RWPE1 (cell line): Measurements from ENCODE around the gene EARS2.

Experiments used
- CTCF ChIA-PET: fragments of 350-600 bp; sonication (Branson Sonifier 250); formaldehyde crosslinking; extraction: SDS; loops from one replicate; lab custom pipeline; 2021; lab: Yijun Ruan, JAX
- POLR2A ChIA-PET: fragments of 400-600 bp; formaldehyde crosslinking; extraction: SDS; loops from one replicate; lab custom pipeline; 2020; ENCODE audit warnings: antibody characterized with exemption; ENCODE audit not compliant: low non-redundant PET; lab: Yijun Ruan, JAX
- DNase-seq: peaks from one replicate; pipeline ENCODE4 v3.0.0; 2012; ENCODE audit warnings: low spot score
- H3K27ac ChIP-seq: fragments of 450-650 bp; 2 replicates; pipeline ENCODE4 v1.5.1; 2017
- CTCF ChIP-seq: fragments of 450-650 bp; conservative IDR thresholded peaks from 2 replicates; pipeline ENCODE4 v1.5.1; 2017; ENCODE audit warnings: low read depth, mild to moderate bottlenecking

EARS2 gene

GRCh38 chr16:23530062-23530461, 27.1 kb downstream of the EARS2 start:
- no peak for TF ChIP-seq CTCF
- DNase-seq: no peak
- no peak overlapping the region for H3K27ac ChIP-seq
- ChIA-PET CTCF (interaction anchor here (0.6 kb wide), 1 partner anchor 165 kb away, joined by 13 read pairs; no protein-coding TSS in a partner anchor), POLR2A (no interaction called here)

- H3K27ac ChIP-seq: no peak overlapping the region; the same call in 1 of the 2 replicates
- no peak for TF ChIP-seq CTCF
- no peak for DNase-seq
- ChIA-PET POLR2A (no interaction called here), CTCF (interaction anchor here (0.5 to 0.7 kb wide), 2 partner anchors 170 to 352 kb away, joined by 3 to 4 read pairs; no protein-coding TSS in a partner anchor)
Observed at GRCh38 chr16:23528644-23529310, 28.4 kb downstream of the EARS2 start.

GRCh38 chr16:23527961-23528643, 29.0 kb downstream of the EARS2 start:
- H3K27ac ChIP-seq: peak overlapping the region; percentile 3; the same call in 1 of the 2 replicates
- POLR2A ChIA-PET: no interaction called here
- CTCF ChIA-PET: interaction anchor here (0.5 kb wide), 1 partner anchor 351 kb away, joined by 4 read pairs; no protein-coding TSS in a partner anchor
- DNase-seq: no peak
- no peak for TF ChIP-seq CTCF

- CTCF ChIA-PET: no interaction called here
- H3K27ac ChIP-seq: no peak overlapping the region
- POLR2A ChIA-PET: interaction anchor here (0.9 kb wide), 1 partner anchor 13 kb away, joined by 3 read pairs; no protein-coding TSS in a partner anchor
- TF ChIP-seq CTCF: no peak
- no peak for DNase-seq
Observed at GRCh38 chr16:23524886-23525285, 32.3 kb downstream of the EARS2 start.

GRCh38 chr16:23523876-23524385, 33.2 kb downstream of the EARS2 start:
- POLR2A ChIA-PET: interaction anchor here (0.9 kb wide), 1 partner anchor 14 kb away, joined by 3 read pairs; no protein-coding TSS in a partner anchor
- no peak overlapping the region for H3K27ac ChIP-seq
- CTCF ChIA-PET: no interaction called here
- no peak for TF ChIP-seq CTCF
- no peak for DNase-seq

- no peak for DNase-seq
- no peak overlapping the region for H3K27ac ChIP-seq
- CTCF ChIA-PET: no interaction called here
- no peak for TF ChIP-seq CTCF
- POLR2A ChIA-PET: no interaction called here
Observed at GRCh38 chr16:23523321-23523720, 33.8 kb downstream of the EARS2 start.
